Embryonic facial prominence (tissue), 1 donor: ENCODE results near the gene ORC4.
"Not testable (repeated sequence)": the region's sequence is repeated elsewhere in the genome, so short reads cannot be mapped to it uniquely, and the experiment has no call there.

Source experiments
- DNase-seq: peaks from one replicate; pipeline ENCODE4 v3.0.0-alpha.2; 2016; ENCODE audit errors: extremely low spot score

Gene ORC4

GRCh38 chr2:148014616-148015015, 5.9 kb downstream of the ORC4 start:
- DNase-seq: no peak

GRCh38 chr2:148013876-148014275, 6.7 kb downstream of the ORC4 start:
- no peak for DNase-seq

GRCh38 chr2:148008411-148008810, 12.1 kb downstream of the ORC4 start:
- not testable (repeated sequence) for DNase-seq

GRCh38 chr2:148007219-148007900, 13.2 kb downstream of the ORC4 start:
- DNase-seq: no peak

- no peak for DNase-seq
These were observed 14.1 kb downstream of the ORC4 start for GRCh38 chr2:148006249-148007007.

- not testable (repeated sequence) for DNase-seq
These were observed 18.1 kb downstream of the ORC4 start for GRCh38 chr2:148002420-148002819.

GRCh38 chr2:148000095-148000494, 20.4 kb downstream of the ORC4 start:
- DNase-seq: no peak

GRCh38 chr2:147999126-147999525, 21.4 kb downstream of the ORC4 start:
- DNase-seq: no peak

- DNase-seq: no peak
These were observed 22.3 kb downstream of the ORC4 start for GRCh38 chr2:147998203-147998602.

GRCh38 chr2:147996828-147997227, 23.7 kb downstream of the ORC4 start:
- DNase-seq: no peak

- not testable (repeated sequence) for DNase-seq
These were observed 25.6 kb downstream of the ORC4 start for GRCh38 chr2:147994965-147995364.

GRCh38 chr2:147989809-147990403, 30.6 kb downstream of the ORC4 start:
- peak; percentile 20 for DNase-seq

GRCh38 chr2:147989102-147989501, 31.4 kb downstream of the ORC4 start:
- no peak for DNase-seq

- no peak for DNase-seq
These were observed 39.5 kb downstream of the ORC4 start for GRCh38 chr2:147980940-147981528.

GRCh38 chr2:147977679-147978078, 42.9 kb downstream of the ORC4 start:
- no peak for DNase-seq

GRCh38 chr2:147976102-147976501, 44.4 kb downstream of the ORC4 start:
- no peak for DNase-seq

- no peak for DNase-seq
These were observed 52.0 kb downstream of the ORC4 start for GRCh38 chr2:147968571-147968970.

- DNase-seq: no peak
These were observed 68.4 kb downstream of the ORC4 start for GRCh38 chr2:147952118-147952517.

- no peak for DNase-seq
These were observed 74.9 kb downstream of the ORC4 start for GRCh38 chr2:147945660-147946059.

GRCh38 chr2:147939313-147939712, 81.2 kb downstream of the ORC4 start:
- no peak for DNase-seq

GRCh38 chr2:147937744-147938349, 82.7 kb downstream of the ORC4 start:
- DNase-seq: peak; percentile 22
